Measurements from ENCODE around the gene MPZL1.

GRCh38 chr1:167772436-167772835, 50.7 kb downstream of the MPZL1 start:
- TF ChIP-seq, protein P1, sequence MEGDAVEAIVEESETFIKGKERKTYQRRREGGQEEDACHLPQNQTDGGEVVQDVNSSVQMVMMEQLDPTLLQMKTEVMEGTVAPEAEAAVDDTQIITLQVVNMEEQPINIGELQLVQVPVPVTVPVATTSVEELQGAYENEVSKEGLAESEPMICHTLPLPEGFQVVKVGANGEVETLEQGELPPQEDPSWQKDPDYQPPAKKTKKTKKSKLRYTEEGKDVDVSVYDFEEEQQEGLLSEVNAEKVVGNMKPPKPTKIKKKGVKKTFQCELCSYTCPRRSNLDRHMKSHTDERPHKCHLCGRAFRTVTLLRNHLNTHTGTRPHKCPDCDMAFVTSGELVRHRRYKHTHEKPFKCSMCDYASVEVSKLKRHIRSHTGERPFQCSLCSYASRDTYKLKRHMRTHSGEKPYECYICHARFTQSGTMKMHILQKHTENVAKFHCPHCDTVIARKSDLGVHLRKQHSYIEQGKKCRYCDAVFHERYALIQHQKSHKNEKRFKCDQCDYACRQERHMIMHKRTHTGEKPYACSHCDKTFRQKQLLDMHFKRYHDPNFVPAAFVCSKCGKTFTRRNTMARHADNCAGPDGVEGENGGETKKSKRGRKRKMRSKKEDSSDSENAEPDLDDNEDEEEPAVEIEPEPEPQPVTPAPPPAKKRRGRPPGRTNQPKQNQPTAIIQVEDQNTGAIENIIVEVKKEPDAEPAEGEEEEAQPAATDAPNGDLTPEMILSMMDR (IDR thresholded peaks at IDR 0.05; ENCODE audit: low read depth, low read length, poor library complexity, severe bottlenecking), result no peak
- TF ChIP-seq EZH2phosphoT487 (IDR thresholded peaks at IDR 0.05; ENCODE audit: borderline replicate concordance, low read length), result no peak

Data from DOHH2 (cell line).